GM12878 (cell line): ENCODE data around the gene PTK7. TPM values are rescaled to one million over a fixed set of nuclear protein-coding genes. Genes with fewer than 3 reads are reported as not detected.

Experiments used
- CBFB ChIP-seq: IDR thresholded peaks from 2 replicates; pipeline ENCODE4 v1.6.1; 2016; ENCODE audit warnings: antibody characterized with exemption, low read depth
- CEBPB ChIP-seq, 2 experiments: fragments of 150-350 bp in 1 of 2; IDR thresholded peaks; 2 replicates each; pipeline ENCODE4 v1.6.1; 2012 to 2014; ENCODE audit warnings: low read depth in 2 of 2, low read length in 2 of 2, borderline replicate concordance in 1 of 2, inconsistent platforms in 1 of 2
- EED ChIP-seq: sonication (generic); IDR thresholded peaks from 2 replicates; pipeline ENCODE4 v1.6.1; 2016; ENCODE audit warnings: antibody characterized with exemption, low read depth
- MAX ChIP-seq: IDR thresholded peaks from 2 replicates; pipeline ENCODE4 v1.6.1; 2012; ENCODE audit warnings: low read depth, low read length, improper control_type of control experiment
- MTA2 ChIP-seq: fragments of 450-650 bp; IDR thresholded peaks from 2 replicates; pipeline ENCODE4 v1.6.1; 2016; ENCODE audit warnings: low read depth, mild to moderate bottlenecking, moderate library complexity
- MYC ChIP-seq: IDR thresholded peaks from 2 replicates; pipeline ENCODE4 v1.6.1; 2011; ENCODE audit warnings: mild to moderate bottlenecking, low read length, moderate library complexity, inconsistent platforms; ENCODE audit not compliant: insufficient read depth, insufficient replicate concordance, insufficient read length, severe bottlenecking
- NFYB ChIP-seq: IDR thresholded peaks from 2 replicates; pipeline ENCODE4 v1.6.1; 2011; ENCODE audit warnings: low read depth, mild to moderate bottlenecking, low read length, improper control_type of control experiment, moderate library complexity; ENCODE audit not compliant: insufficient read depth
- NR2C2 ChIP-seq: IDR thresholded peaks from 2 replicates; pipeline ENCODE4 v1.6.1; 2011; ENCODE audit warnings: borderline replicate concordance, low read depth; ENCODE audit not compliant: control insufficient read depth, insufficient read length
- PAX5 ChIP-seq: IDR thresholded peaks from 2 replicates; pipeline ENCODE4 v1.6.1; 2011; ENCODE audit warnings: low read depth, low read length, borderline replicate concordance
- RELA ChIP-seq: fragments of 450-650 bp; IDR thresholded peaks from 2 replicates; pipeline ENCODE4 v1.8.0; 2014; ENCODE audit warnings: borderline replicate concordance; ENCODE audit not compliant: partially characterized antibody
- RFX5 ChIP-seq: IDR thresholded peaks from 2 replicates; pipeline ENCODE4 v1.6.1; 2011; ENCODE audit warnings: low read depth, low read length, improper control_type of control experiment
- SKIL ChIP-seq: fragments of 450-650 bp; IDR thresholded peaks from 2 replicates; pipeline ENCODE4 v1.6.1; 2017; ENCODE audit warnings: mild to moderate bottlenecking, low read depth, inconsistent platforms; ENCODE audit not compliant: poor library complexity, severe bottlenecking
- TAF1 ChIP-seq: IDR thresholded peaks from 2 replicates; pipeline ENCODE4 v1.6.1; 2011; ENCODE audit warnings: mild to moderate bottlenecking, low read depth, low read length, borderline replicate concordance
- TCF3 ChIP-seq: IDR thresholded peaks from 2 replicates; pipeline ENCODE4 v1.6.1; 2012; ENCODE audit warnings: low read depth, mild to moderate bottlenecking, low read length, borderline replicate concordance; ENCODE audit not compliant: insufficient read depth
- ZNF274 ChIP-seq: IDR thresholded peaks from one replicate; pipeline ENCODE4 v1.8.0; 2011; ENCODE audit not compliant: insufficient read length, insufficient read depth
- ZNF622 ChIP-seq: fragments of 450-650 bp; IDR thresholded peaks from 2 replicates; pipeline ENCODE4 v1.6.1; 2017; ENCODE audit warnings: mild to moderate bottlenecking, inconsistent platforms
- polyA plus RNA-seq, 11 experiments: library from polyadenylated mRNA; depleted of rRNA in 4 of 11; unstranded in 6 of 11; stranded (reverse) in 5 of 11; fragments of >200 nt; fragmentation: Nextera tagmentation in 4 of 11; fragmentation: Illumina TruSeq in 1 of 11; extraction: Ambion mirVana in 4 of 11; extraction: Trizol in 1 of 11; gene quantifications; 1 replicate in 1 of 11; 2 replicates in 10 of 11; pipeline versions ENCODE4 v1.2.1 to v1.2.3, GENCODE V29; 2011 to 2016; ENCODE audit warnings: inconsistent platforms in 2 of 11, missing spikeins in 2 of 11, low read depth in 1 of 11
- total RNA-seq, 4 experiments: library from RNA; depleted of rRNA in 3 of 4; stranded (reverse); fragments of >200 nt in 3 of 4; fragmentation: Illumina TruSeq in 1 of 4; extraction: Trizol in 1 of 4; gene quantifications; 2 replicates each; pipeline versions ENCODE4 v1.2.1 to v1.2.3, GENCODE V29; 2013 to 2021
- TF ChIP-seq, protein P1 (sequence below): fragments of 450-650 bp; IDR thresholded peaks from 2 replicates; pipeline ENCODE4 v1.6.1; 2014; ENCODE audit warnings: mild to moderate bottlenecking
- TF ChIP-seq, protein P2 (sequence below): fragments of 450-650 bp; formaldehyde crosslinking; IDR thresholded peaks from 2 replicates; pipeline ENCODE4 v1.4.0; 2022; ENCODE audit warnings: mild to moderate bottlenecking, moderate library complexity
- TF ChIP-seq, protein P3 (sequence below): fragments of 450-650 bp; formaldehyde crosslinking; IDR thresholded peaks from 2 replicates; pipeline ENCODE4 v1.5.0; 2022; ENCODE audit warnings: mild to moderate bottlenecking, missing genetic modification characterization

PTK7 gene
- total and polyA plus RNA-seq, 10 of the 15 experiments (the other 5 are each of a cell fraction or from before 2014, with no cell fraction given) = 0.18 to 14.4 (median 3.3) TPM; not detected in 1

GRCh38 chr6:43143235-43144128, 67.4 kb downstream of the PTK7 start (continued):
- TF ChIP-seq CEBPB (IDR thresholded peaks at IDR 0.05; ENCODE audit: borderline replicate concordance in 1 of 2, low read depth in 2 of 2, low read length in 2 of 2) (no peak), ZNF274 (no peak), NFYB (no peak), ZNF622 (no peak), EED (no peak), TAF1 (no peak), RELA (no peak), TCF3 (no peak), SKIL (no peak), MTA2 (no peak), PAX5 (no peak), MYC (no peak), RFX5 (no peak), NR2C2 (no peak), MAX (no peak), CBFB (no peak)
- TF ChIP-seq, protein P1, sequence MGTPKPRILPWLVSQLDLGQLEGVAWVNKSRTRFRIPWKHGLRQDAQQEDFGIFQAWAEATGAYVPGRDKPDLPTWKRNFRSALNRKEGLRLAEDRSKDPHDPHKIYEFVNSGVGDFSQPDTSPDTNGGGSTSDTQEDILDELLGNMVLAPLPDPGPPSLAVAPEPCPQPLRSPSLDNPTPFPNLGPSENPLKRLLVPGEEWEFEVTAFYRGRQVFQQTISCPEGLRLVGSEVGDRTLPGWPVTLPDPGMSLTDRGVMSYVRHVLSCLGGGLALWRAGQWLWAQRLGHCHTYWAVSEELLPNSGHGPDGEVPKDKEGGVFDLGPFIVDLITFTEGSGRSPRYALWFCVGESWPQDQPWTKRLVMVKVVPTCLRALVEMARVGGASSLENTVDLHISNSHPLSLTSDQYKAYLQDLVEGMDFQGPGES = no peak
- TF ChIP-seq, protein P2, sequence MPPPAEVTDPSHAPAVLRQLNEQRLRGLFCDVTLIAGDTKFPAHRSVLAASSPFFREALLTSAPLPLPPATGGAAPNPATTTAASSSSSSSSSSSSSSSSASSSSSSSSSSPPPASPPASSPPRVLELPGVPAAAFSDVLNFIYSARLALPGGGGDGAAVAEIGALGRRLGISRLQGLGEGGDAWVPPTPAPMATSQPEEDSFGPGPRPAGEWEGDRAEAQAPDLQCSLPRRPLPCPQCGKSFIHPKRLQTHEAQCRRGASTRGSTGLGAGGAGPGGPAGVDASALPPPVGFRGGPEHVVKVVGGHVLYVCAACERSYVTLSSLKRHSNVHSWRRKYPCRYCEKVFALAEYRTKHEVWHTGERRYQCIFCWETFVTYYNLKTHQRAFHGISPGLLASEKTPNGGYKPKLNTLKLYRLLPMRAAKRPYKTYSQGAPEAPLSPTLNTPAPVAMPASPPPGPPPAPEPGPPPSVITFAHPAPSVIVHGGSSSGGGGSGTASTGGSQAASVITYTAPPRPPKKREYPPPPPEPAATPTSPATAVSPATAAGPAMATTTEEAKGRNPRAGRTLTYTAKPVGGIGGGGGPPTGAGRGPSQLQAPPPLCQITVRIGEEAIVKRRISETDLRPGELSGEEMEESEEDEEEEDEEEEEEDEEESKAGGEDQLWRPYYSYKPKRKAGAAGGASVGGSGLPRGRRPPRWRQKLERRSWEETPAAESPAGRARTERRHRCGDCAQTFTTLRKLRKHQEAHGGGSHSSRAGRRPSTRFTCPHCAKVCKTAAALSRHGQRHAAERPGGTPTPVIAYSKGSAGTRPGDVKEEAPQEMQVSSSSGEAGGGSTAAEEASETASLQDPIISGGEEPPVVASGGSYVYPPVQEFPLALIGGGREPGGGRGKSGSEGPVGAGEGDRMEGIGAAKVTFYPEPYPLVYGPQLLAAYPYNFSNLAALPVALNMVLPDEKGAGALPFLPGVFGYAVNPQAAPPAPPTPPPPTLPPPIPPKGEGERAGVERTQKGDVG (CRISPR knock-in tag) = no peak
- TF ChIP-seq, protein P3, sequence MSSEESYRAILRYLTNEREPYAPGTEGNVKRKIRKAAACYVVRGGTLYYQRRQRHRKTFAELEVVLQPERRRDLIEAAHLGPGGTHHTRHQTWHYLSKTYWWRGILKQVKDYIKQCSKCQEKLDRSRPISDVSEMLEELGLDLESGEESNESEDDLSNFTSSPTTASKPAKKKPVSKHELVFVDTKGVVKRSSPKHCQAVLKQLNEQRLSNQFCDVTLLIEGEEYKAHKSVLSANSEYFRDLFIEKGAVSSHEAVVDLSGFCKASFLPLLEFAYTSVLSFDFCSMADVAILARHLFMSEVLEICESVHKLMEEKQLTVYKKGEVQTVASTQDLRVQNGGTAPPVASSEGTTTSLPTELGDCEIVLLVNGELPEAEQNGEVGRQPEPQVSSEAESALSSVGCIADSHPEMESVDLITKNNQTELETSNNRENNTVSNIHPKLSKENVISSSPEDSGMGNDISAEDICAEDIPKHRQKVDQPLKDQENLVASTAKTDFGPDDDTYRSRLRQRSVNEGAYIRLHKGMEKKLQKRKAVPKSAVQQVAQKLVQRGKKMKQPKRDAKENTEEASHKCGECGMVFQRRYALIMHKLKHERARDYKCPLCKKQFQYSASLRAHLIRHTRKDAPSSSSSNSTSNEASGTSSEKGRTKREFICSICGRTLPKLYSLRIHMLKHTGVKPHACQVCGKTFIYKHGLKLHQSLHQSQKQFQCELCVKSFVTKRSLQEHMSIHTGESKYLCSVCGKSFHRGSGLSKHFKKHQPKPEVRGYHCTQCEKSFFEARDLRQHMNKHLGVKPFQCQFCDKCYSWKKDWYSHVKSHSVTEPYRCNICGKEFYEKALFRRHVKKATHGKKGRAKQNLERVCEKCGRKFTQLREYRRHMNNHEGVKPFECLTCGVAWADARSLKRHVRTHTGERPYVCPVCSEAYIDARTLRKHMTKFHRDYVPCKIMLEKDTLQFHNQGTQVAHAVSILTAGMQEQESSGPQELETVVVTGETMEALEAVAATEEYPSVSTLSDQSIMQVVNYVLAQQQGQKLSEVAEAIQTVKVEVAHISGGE = no peak
